Activated T-helper 2 cell treated with anti-CD3 and anti-CD28 coated beads, Interferon-gamma antibody, Interleukin-2, Interleukin-4, amounts not matched to agents 10 μg/mL and 5 μg/mL and 100 μg/mL, durations not matched to agents 14 hours and 24 hours and 36 hours (primary cell): Measurements from ENCODE around the gene FCRL4. TPM values are rescaled to one million over a fixed set of nuclear protein-coding genes. Genes with fewer than 3 reads are reported as not detected.

Source experiments
- DNase-seq: peaks from one replicate; pipeline ENCODE4 v3.0.0; 2021; ENCODE audit warnings: low spot score
- H3K27ac Mint-ChIP-seq: one replicate; pipeline ENCODE4 v1.8.0; 2021; ENCODE audit warnings: mixed read lengths
- H3K27me3 Mint-ChIP-seq: one replicate; pipeline ENCODE4 v1.8.0; 2021; ENCODE audit warnings: low read depth, mixed read lengths
- H3K36me3 Mint-ChIP-seq: one replicate; pipeline ENCODE4 v1.8.0; 2021; ENCODE audit warnings: low read depth, mixed read lengths
- H3K4me1 Mint-ChIP-seq: one replicate; pipeline ENCODE4 v1.8.0; 2021; ENCODE audit warnings: low read depth, mixed read lengths
- H3K4me3 Mint-ChIP-seq: one replicate; pipeline ENCODE4 v1.8.0; 2021; ENCODE audit warnings: low read depth, mild to moderate bottlenecking, moderate library complexity, mixed read lengths
- H3K9me3 Mint-ChIP-seq: one replicate; pipeline ENCODE4 v1.8.0; 2021; ENCODE audit warnings: mixed read lengths
- intact Hi-C: fragments of 100-400 bp; cut with micrococcal nuclease; formaldehyde crosslinking; loops from one replicate; pipeline ENCODE4 v1.15.1; 2023
- total RNA-seq: library from RNA; stranded (reverse); gene quantifications from 2 replicates; pipeline ENCODE4 v1.2.3, GENCODE V29; 2022

The FCRL4 gene
- total RNA-seq, 1 donor from 2014 or later: not detected

GRCh38 chr1:157540160-157540748, 57.6 kb downstream of the FCRL4 start:
- no peak for DNase-seq
- no peaks in the 10 kb centered on the region for H3K9me3 Mint-ChIP-seq
- no peaks in the 10 kb centered on the region for H3K4me1 Mint-ChIP-seq
- no peak overlapping the region for H3K27ac Mint-ChIP-seq
- peaks cover 6% of the 10 kb centered on the region for H3K27me3 Mint-ChIP-seq
- no peaks in the 10 kb centered on the region for H3K36me3 Mint-ChIP-seq
- H3K4me3 Mint-ChIP-seq: no peak overlapping the region
- intact Hi-C loops: no loop called here

- intact Hi-C loops: no loop called here
- DNase-seq: no peak
- H3K27me3 Mint-ChIP-seq: peaks cover 10% of the 10 kb centered on the region
Observed at GRCh38 chr1:157539568-157539967, 58.3 kb downstream of the FCRL4 start.

GRCh38 chr1:157532569-157532968, 65.3 kb downstream of the FCRL4 start:
- H3K36me3 Mint-ChIP-seq: no peaks in the 10 kb centered on the region
- no peak overlapping the region for H3K4me3 Mint-ChIP-seq
- peaks cover 25% of the 10 kb centered on the region for H3K27me3 Mint-ChIP-seq
- no peak overlapping the region for H3K27ac Mint-ChIP-seq
- no peak for DNase-seq
- intact Hi-C loops: no loop called here
- no peaks in the 10 kb centered on the region for H3K9me3 Mint-ChIP-seq
- H3K4me1 Mint-ChIP-seq: no peaks in the 10 kb centered on the region

More at GRCh38 chr1:157539568-157539967, 58.3 kb downstream of the FCRL4 start:
- no peak overlapping the region for H3K4me3 Mint-ChIP-seq
- no peaks in the 10 kb centered on the region for H3K36me3 Mint-ChIP-seq
- H3K27ac Mint-ChIP-seq: no peak overlapping the region
- H3K4me1 Mint-ChIP-seq: no peaks in the 10 kb centered on the region
- H3K9me3 Mint-ChIP-seq: no peaks in the 10 kb centered on the region

GRCh38 chr1:157523774-157524493, 74.0 kb downstream of the FCRL4 start:
- Mint-ChIP-seq H3K9me3 (no peaks in the 10 kb centered on the region), H3K4me3 (no peak overlapping the region), H3K27me3 (peaks cover 3% of the 10 kb centered on the region), H3K36me3 (no peaks in the 10 kb centered on the region), H3K27ac (no peak overlapping the region), H3K4me1 (peaks cover 2% of the 10 kb centered on the region)
- intact Hi-C loops: no loop called here
- no peak for DNase-seq

Other genes with a start within 250 kb of the FCRL4 start
- not detected in 2 replicates for gene FCRL5, start 45.6 kb downstream of the FCRL4 start, total RNA-seq
- 0.16 TPM in 1 of 2 replicates, not detected in the other for gene FCRL3, start 102.7 kb upstream of the FCRL4 start, total RNA-seq
- not detected in 2 replicates for gene FCRL2, start 179.0 kb upstream of the FCRL4 start, total RNA-seq
- gene FCRL1, start 222.0 kb upstream of the FCRL4 start, total RNA-seq: not detected in 2 replicates
- not detected in 2 replicates for gene CD5L, start 243.7 kb upstream of the FCRL4 start, total RNA-seq